NT2/D1 (cell line): Measurements from ENCODE around the gene FRK.

ENCODE experiments used
- YY1 ChIP-seq: IDR thresholded peaks from 2 replicates; pipeline ENCODE4 v1.6.1; 2011; ENCODE audit not compliant: insufficient read length, insufficient read depth
- ZNF274 ChIP-seq: IDR thresholded peaks from 2 replicates; pipeline ENCODE4 v1.6.1; 2011; ENCODE audit warnings: mild to moderate bottlenecking, low read depth, low read length

- TF ChIP-seq YY1 (no peak), ZNF274 (no peak)
These were observed 170.5 kb downstream of the FRK start for GRCh38 chr6:115890238-115890637.
